Measurements from ENCODE around the gene TNFRSF25.
A peak's percentile ranks its signal among the peaks of the same experiment; 100 is the strongest.
"Not testable (repeated sequence)": the region's sequence is repeated elsewhere in the genome, so short reads cannot be mapped to it uniquely, and the experiment has no call there.

TNFRSF25 gene

GRCh38 chr1:6501279-6501813 is 35.4 kb upstream of the TNFRSF25 start:
- no peak for DNase-seq

DNA sequence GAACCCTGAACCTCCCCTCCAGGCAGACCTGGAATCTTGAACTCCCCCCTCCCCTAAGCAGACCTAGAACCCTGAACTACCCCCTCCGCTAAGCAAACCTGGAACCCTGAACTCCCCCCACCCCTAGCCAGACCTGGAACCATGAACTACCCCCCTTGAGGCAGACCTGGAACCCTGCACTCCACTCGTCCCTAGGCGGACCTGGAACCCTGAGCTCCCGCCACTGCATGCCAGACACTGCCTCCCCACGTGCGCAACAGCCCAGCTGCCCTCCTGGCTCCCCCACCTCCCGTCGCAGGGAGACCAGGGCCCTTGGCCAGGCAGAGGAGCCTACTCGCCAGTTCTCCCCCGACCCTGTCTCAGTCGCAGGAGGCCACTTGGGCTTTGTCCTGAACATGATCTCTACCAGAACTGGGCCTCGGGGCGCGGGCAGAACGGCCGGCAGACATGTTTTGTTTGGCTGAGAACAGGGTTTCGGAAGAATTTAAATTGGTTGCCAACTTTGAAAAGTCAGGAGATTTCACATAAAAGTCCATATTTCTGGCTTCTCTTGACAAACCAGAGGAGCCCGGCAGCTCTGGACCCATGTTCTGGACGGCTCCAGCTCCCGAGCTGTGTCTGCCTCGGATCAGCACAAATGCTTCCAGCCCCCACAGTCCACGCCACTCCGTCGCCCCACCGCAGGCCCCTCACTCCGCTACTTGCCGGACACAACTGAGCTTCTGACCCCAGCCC is 34.7 kb upstream of the TNFRSF25 start:
- DNase-seq, result no peak

- DNase-seq, result no peak
These were observed 33.3 kb upstream of the TNFRSF25 start for GRCh38 chr1:6499296-6499695.

DNA sequence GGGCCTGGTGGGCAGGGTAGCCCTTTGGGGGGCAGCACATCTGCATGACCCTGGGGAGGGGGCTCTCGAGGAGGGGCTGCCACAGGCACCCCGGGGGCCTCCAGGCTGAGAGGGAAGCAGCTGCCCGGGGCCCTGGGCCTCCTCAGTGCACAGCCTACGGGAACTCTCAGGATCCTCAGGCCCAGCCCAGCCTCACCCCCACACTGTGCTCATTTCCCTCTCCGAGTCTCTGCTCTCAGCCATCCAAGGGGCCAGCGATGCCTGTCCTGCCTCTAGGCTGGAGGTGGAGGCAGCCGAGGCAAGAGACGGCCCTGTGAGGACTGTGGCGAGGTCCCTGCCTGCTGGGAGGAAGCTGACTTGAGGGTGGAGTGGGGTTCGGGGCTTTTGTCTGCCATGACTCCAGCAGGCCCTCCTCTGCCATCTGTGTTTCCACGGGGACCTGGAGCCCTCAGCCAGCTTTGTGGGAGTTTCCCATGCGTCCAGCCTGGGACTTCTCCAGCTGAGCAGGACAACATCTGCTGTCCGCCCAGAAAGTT is 32.7 kb upstream of the TNFRSF25 start:
- no peak for DNase-seq

GRCh38 chr1:6497867-6498575 is 32.0 kb upstream of the TNFRSF25 start:
- no peak for DNase-seq

- peak; percentile 52 to 62 for DNase-seq
These were observed 31.4 kb upstream of the TNFRSF25 start for GRCh38 chr1:6497215-6497866.

DNA sequence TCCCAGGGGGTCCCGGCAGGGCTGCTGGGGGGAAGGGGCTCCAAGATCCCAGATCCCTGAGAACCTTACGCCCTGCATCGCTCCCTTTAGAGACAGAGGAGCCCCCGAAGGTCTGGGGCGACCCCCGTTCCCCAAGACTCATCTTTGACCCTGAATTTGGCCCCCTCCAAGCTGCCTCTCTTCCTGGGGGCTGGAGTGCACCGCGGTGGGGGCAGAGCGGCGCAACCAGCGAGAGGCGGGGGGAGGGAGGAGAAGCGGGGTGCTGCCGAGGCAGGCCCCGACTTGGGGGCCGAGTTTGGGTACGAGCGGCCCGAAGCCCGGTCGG is 30.9 kb upstream of the TNFRSF25 start:
- DNase-seq, result no peak

DNA sequence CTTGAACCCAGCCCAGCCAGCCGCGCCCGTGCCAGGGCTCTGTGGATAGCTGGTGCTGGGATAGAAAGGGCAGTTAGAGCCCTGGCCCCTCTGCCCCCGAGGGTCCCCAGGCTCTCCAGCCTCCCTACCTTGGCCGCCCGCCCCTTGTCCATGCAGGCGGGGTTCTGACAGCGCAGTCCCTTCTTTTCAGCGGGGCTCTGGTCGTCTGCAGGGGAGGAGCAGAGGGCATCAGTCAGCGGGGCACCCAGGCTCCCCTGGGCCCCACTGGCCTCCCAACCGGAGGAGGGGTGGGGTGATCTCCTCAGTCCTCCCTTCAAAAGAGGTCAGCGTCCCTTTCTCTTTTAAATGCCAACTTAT is 30.4 kb upstream of the TNFRSF25 start:
- no peak for DNase-seq

- no peak for DNase-seq
These were observed 29.8 kb upstream of the TNFRSF25 start for GRCh38 chr1:6495540-6496364.

DNA sequence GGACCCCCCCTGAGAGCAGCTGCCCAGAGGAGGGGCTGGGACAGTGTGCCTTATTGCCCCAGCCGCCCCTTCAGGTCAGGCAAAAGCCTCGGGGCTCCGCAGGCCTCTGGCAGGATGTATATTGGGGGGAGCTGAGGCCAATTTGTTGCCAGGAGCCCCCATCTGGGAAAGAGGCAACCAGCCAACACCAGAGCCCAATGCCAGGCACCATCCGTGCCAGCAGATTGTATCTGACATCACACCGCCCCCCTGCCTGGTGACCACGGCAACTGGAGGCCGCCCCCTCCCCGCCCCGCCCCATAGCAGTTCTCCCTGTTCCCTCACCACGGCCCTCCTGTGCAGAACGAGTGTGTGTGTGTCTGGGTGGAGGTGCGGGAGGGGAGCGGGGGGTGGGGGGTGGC is 29.1 kb upstream of the TNFRSF25 start:
- DNase-seq, result no peak

DNA sequence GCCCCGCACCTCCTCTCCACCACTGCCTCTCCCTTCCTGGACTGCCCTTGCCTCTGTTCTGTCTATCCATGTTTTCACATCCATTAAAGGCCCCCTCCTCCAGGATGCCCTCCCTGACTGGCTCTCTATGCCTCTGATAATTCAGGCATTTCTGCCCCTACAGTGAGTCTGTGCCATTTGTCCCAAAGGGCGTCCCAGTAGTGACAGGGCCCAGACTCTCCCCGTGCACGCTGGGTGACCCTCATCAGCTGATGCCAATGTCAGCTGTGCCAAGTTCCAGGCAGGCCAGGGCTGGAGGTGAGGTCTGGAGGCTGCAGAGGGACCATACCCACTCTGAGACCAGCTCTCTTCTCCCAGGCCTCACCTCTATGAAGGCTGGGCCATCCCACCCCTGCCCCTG is 28.7 kb upstream of the TNFRSF25 start:
- DNase-seq, result no peak

DNA sequence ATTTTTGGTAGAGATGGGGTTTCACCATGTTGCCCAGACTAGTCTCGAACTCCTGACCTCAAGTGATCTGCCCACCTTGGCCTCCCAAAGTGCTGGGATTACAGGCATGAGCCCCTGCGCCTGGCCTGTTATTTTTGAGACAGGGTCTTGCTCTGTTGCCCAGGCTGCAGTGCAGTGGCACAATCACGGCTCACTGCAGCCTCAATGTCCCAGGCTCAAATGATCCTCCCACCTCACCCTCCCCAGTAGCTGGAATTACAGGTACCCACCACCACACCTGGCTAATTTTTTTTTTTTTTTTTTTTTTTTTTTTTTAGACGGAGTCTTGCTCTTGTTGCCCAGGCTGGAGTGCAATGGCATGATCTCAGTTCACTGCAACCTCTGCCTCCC is 27.9 kb upstream of the TNFRSF25 start:
- not testable (repeated sequence) for DNase-seq

DNA sequence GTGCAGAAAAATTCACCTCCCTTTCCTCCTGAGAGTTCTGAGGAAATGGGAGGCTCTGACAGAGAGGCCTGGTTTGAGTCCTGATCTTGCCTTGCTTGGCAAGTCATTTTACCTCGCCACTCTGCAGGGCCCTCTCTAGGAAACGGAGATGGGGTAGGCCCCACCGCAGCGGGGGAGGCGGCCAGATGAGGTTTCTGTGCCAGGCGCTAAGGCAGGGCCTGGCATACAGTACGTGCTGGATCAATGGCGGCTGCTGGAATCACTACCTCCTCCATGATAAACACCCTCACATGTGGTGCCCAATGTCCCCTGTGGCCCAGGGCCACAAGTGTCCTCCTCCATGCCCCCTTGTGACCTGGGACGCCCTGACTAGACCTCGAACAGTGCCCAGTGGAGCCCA is 26.0 kb upstream of the TNFRSF25 start:
- no peak for DNase-seq

DNA sequence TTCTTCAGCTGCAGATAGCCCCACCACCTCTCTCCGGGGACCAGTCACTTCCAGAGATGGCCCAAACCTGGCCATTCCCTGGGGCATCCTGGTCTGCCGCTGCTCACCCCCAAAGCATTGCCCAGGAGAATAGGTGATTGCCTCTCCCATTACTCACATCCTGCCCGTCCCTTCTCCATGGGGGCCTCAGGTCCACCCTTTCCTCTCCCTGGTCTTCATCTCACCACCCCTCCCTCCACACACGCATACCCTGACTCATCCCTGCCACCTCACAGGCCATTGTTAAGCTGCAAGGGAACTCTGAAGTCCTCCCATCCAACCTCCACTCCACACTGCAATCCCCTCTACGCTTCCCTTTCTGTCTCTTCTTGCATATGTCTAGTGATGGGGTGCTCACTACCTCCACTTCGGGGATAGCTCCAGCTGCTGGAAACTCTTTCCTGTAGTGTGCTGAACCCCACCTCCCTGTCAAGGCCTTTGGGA is 25.5 kb upstream of the TNFRSF25 start, which contains the start of gene PLEKHG5:
PLEKHG5 (minus strand) TSS at position 188 of the 483 bp plus-strand sequence. CDS start 14,096 bp downstream, outside the sequence.
- DNase-seq, result peak in 1 of 2 donors; percentile 19

DNA sequence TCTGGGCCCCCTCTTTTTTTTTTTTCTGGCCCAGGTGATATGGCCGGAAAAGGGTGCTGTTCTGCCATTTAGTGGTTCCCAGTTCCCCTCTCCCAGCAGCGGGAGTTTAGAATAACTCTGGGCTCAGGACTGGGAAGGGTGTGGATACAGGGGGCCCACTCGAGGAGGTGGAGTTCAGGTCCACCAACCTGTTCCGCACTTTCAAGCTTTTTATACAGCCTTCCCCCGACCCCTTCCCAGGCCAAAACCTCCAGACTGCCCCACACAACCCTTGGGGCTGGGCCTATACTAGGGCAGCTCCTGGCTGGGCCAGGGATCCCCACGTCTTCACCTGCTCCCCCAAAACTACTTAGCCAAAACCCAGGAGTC is 25.1 kb upstream of the TNFRSF25 start:
- no peak for DNase-seq

DNA sequence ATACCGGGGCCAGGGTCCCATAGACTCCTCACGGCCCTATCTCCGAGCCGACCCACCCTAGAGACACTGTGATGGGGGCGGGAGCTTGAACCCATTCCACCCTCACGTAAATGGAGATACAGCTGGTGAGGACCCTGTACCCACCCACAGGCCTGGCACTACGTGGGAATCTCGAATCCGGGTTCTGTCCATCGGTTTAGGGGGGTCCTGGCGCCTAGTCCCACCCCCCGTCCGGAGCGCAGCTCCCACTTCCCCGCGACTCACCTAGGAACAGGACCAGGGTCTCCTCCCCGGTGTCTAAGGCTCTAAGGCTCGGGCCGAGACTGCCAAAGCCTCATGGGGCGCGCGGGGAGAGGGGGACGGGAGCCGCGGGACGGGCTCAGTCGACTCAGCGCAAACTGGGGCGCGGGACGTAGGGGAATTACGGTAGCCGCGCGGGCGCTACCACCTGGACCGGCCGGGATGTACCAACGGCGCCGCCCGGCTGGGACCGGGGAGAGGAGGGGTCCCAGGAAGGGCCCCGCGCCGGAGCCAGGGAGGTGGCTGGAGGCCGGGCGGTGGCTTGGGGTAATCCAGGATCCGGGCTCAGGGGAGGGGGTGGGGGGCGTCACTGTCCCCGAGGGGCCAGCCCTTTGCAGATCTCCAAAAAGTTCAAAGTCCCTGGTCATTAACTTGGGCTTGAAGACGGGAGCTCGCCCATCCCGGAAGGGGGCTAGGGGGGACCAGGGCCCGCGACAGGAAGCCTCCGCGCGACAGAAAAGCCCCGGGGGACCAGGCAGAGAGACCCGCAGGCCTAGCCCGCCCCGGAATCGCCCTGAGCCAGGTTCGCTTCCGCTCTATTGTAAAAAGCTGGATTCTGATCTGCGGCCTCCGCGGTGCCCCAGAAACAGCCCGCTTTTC is 24.5 kb upstream of the TNFRSF25 start:
- peak; percentile 67 to 77 for DNase-seq

DNA sequence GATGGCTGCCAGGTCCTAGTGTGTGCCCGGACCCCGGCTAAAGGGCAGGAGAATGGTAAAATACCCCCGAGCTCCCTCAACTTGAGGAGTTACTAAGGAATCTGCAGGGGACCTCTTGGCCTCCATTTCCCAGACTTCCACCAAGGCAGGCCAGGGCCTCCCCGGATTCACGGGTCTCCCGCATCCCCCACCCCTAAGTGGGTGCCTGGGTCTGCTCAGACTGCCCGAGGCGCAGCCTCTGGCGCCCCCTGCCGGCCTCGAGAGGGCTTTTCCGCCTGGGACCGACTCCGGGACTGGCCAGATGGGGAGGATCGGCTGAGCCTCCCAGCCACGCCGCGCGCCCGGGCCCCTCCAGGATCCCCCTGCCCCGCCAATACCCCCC is 23.8 kb upstream of the TNFRSF25 start:
- peak; percentile 81 to 85 for DNase-seq

GRCh38 chr1:6489383-6489765 is 23.4 kb upstream of the TNFRSF25 start:
- no peak for DNase-seq

GRCh38 chr1:6488602-6489382 is 22.8 kb upstream of the TNFRSF25 start:
- no peak for DNase-seq

DNA sequence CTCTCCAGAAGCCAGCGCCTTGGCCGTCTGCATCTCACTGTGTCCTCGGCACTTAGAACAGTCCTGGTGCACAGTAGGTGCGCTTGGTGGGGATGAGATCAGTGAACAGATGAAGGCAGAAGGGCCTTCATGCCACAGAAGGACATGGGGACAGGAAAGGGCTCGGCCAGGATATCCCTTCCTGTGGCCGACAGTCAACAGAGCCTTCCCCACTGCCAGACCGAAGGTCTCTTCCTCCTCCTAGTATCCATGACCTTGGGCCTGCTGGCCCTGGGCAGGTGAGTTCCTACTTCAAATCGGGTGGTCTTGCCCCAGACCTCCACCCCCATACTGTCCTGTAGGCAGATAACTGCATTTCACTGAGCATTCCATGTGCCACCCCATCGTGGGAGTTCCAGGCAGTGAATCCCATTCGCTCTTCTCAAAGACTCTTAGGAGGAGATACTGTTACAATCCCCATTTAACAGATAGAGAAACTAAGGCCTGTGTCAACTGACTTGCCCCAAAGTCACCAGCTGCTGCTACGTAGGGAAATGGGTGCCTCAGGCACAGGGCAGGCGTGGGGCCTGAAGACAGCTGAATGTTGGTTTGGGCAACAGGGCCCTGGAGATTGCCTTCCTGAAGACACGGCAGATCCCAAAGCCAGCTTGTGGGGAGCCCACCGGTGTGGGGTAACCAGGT is 22.0 kb upstream of the TNFRSF25 start:
- DNase-seq, result no peak
